H1 (cell line): ENCODE data around the gene DGUOK. TPM values are rescaled to one million over a fixed set of nuclear protein-coding genes. Genes with fewer than 3 reads are reported as not detected.

Experiments
- CBX8 ChIP-seq: fragments of 300-800, 300-1000 bp; sonication (generic); IDR thresholded peaks from 2 replicates; pipeline ENCODE4 v1.7.1; 2016; ENCODE audit warnings: low read depth, low read length, borderline replicate concordance
- CHD2 ChIP-seq: IDR thresholded peaks from 2 replicates; pipeline ENCODE4 v1.6.1; 2012; ENCODE audit warnings: low read length, improper control_type of control experiment
- CREB1 ChIP-seq: IDR thresholded peaks from 2 replicates; pipeline ENCODE4 v1.6.1; 2012; ENCODE audit warnings: inconsistent platforms
- CTBP2 ChIP-seq: IDR thresholded peaks from 2 replicates; pipeline ENCODE4 v1.7.0; 2011; ENCODE audit warnings: borderline replicate concordance, mild to moderate bottlenecking, moderate library complexity, mixed read lengths, low read length; ENCODE audit not compliant: insufficient read depth, insufficient read length
- GTF2F1 ChIP-seq: IDR thresholded peaks from 2 replicates; pipeline ENCODE4 v1.6.1; 2012; ENCODE audit warnings: low read depth, low read length, improper control_type of control experiment, borderline replicate concordance
- HDAC6 ChIP-seq: IDR thresholded peaks from one replicate; pipeline ENCODE4 v1.7.1; 2012; ENCODE audit warnings: low read depth, mild to moderate bottlenecking, inconsistent platforms, low read length, moderate library complexity
- JUN ChIP-seq: IDR thresholded peaks from 2 replicates; pipeline ENCODE4 v1.6.1; 2011; ENCODE audit warnings: low read depth, mild to moderate bottlenecking, improper control_type of control experiment, low read length
- KDM5A ChIP-seq: fragments of 200-600 bp; IDR thresholded peaks from 2 replicates; pipeline ENCODE4 v1.7.1; 2012; ENCODE audit warnings: mild to moderate bottlenecking, low read length, inconsistent platforms, mixed read lengths
- NANOG ChIP-seq: IDR thresholded peaks from 2 replicates; pipeline ENCODE4 v1.6.1; 2011; ENCODE audit warnings: low read length, low read depth, mild to moderate bottlenecking, inconsistent platforms; ENCODE audit not compliant: insufficient read depth, poor library complexity, severe bottlenecking
- PHF8 ChIP-seq: fragments of 200-600 bp; sonication (generic); conservative IDR thresholded peaks from 2 replicates; pipeline ENCODE4 v1.7.1; 2012; ENCODE audit warnings: low read depth, mild to moderate bottlenecking, inconsistent platforms, low read length, moderate library complexity
- POU5F1 ChIP-seq: IDR thresholded peaks from 2 replicates; pipeline ENCODE4 v1.6.1; 2011; ENCODE audit warnings: low read depth, mild to moderate bottlenecking, low read length, moderate library complexity
- RAD21 ChIP-seq, 2 experiments: IDR thresholded peaks in 1 of 2; conservative IDR thresholded peaks in 1 of 2; 2 replicates each; pipeline ENCODE4 v1.6.1; 2011; ENCODE audit warnings: low read depth in 2 of 2, low read length in 2 of 2, improper control_type of control experiment in 1 of 2, inconsistent platforms in 1 of 2, mild to moderate bottlenecking in 1 of 2, moderate library complexity in 1 of 2
- RFX5 ChIP-seq: IDR thresholded peaks from 2 replicates; pipeline ENCODE4 v1.6.1; 2011; ENCODE audit warnings: low read depth, low read length, improper control_type of control experiment, borderline replicate concordance
- SIN3A ChIP-seq, 2 experiments: IDR thresholded peaks in 1 of 2; conservative IDR thresholded peaks in 1 of 2; 2 replicates each; pipeline ENCODE4 v1.6.1; 2011 to 2012; ENCODE audit warnings: low read length in 2 of 2, improper control_type of control experiment in 1 of 2, low read depth in 1 of 2, mild to moderate bottlenecking in 1 of 2
- SIRT6 ChIP-seq: IDR thresholded peaks from one replicate; pipeline ENCODE4 v1.7.1; 2012; ENCODE audit warnings: low read length, inconsistent platforms
- SRF ChIP-seq: IDR thresholded peaks from 2 replicates; pipeline ENCODE4 v1.6.1; 2011; ENCODE audit warnings: mild to moderate bottlenecking, low read depth, low read length, moderate library complexity
- TBP ChIP-seq: IDR thresholded peaks from 2 replicates; pipeline ENCODE4 v1.6.1; 2011; ENCODE audit warnings: low read depth, low read length, improper control_type of control experiment
- TEAD4 ChIP-seq: IDR thresholded peaks from 2 replicates; pipeline ENCODE4 v1.6.1; 2012; ENCODE audit warnings: low read depth, low read length, inconsistent platforms, mixed read lengths
- polyA plus RNA-seq, 7 experiments: library from polyadenylated mRNA; depleted of rRNA in 3 of 7; stranded (reverse) in 5 of 7; unstranded in 2 of 7; fragments of >200 nt in 5 of 7; fragments of 200-250 nt in 2 of 7; gene quantifications; 1 replicate in 5 of 7; 2 replicates in 1 of 7; 4 replicates in 1 of 7; pipeline versions ENCODE4 v1.2.1 to v1.2.3, GENCODE V29; 2011 to 2013; ENCODE audit warnings: missing spikeins in 2 of 7, mixed read lengths in 2 of 7
- total RNA-seq: library from RNA; stranded (reverse); fragmentation: NEBNext Ultra II Directional; extraction: Animal tissue kit (Norgen Biotek cat#: 25700); gene quantifications from 2 replicates; pipeline ENCODE4 v1.2.1, GENCODE V29; 2021
- TF ChIP-seq, protein P1 (sequence below): IDR thresholded peaks from 2 replicates; pipeline ENCODE4 v1.6.1; 2012; ENCODE audit warnings: inconsistent platforms
- TF ChIP-seq, protein P2 (sequence below): IDR thresholded peaks from 2 replicates; pipeline ENCODE4 v1.6.1; 2012; ENCODE audit warnings: low read length, inconsistent platforms
- TF ChIP-seq, protein P3 (sequence below): IDR thresholded peaks from 2 replicates; pipeline ENCODE4 v1.6.1; 2012; ENCODE audit warnings: inconsistent platforms

The DGUOK gene
- total and polyA plus RNA-seq, 2 of the 8 experiments (the other 6 are each of a cell fraction or from before 2014, with no cell fraction given), result 110 to 168 TPM

DNA sequence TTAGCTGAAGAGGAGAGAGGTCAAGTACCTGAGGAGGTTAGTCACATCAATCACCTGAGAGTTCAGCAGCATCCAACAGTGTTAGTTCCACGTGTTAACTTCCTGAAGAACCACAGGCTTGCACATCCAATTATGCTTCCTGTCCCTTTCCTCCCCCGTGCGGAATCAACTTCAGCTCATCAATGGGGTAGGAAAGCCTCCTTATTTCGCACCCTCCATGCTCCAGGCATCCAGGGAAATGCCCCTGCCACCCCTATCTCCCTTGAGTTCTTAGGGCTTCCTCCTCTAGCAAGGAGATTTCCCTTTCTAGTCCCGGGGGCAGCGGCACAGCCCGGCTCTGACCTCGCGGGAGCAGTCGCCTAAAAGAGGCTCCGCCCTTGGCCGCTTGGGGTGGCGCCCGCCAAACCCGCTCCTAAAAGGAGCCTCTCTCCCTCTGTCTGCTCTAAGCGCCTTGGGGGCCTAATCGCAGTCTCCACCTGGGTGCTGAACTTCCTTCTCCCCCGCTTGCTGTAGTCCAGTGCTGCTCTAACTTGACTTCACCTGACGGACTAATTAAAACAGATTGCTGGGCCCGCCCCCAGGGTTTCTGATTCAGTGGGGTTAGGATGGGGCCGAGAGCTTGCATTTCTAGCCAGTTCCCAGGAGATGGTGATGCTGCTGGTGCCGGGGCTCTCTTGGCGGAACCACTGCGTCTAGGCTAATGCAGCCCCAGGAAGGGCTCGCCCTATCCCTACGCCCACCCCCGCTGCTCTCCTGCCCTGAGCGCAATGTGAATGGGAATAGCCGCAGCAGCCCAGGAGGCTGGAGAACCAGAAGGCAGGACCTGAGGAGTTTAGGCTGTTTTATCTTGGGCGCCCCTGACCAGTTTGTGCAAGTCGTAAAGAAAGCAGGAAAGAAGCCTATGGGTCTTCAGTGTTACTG, 54.7 kb downstream of the DGUOK start (continued):
- TF ChIP-seq SRF (no peak), HDAC6 (no peak), SIRT6 (no peak), TEAD4 (no peak), SIN3A (conservative IDR thresholded peaks at IDR 0.05 in 1 of 2, IDR thresholded peaks at IDR 0.05 in 1 of 2; ENCODE audit: low read depth in 1 of 2, low read length in 2 of 2) (no peak), JUN (no peak), TBP (peak; percentile 46), CREB1 (peak; percentile 16; the same call in 1 of the 2 replicates), CBX8 (no peak), KDM5A (no peak), PHF8 (peak; percentile 34), CTBP2 (no peak), CHD2 (peak; percentile 58; the same call in 1 of the 2 replicates), POU5F1 (no peak), RFX5 (no peak), GTF2F1 (no peak), NANOG (no peak), RAD21 (IDR thresholded peaks at IDR 0.05 in 1 of 2, conservative IDR thresholded peaks at IDR 0.05 in 1 of 2; ENCODE audit: low read depth in 2 of 2, low read length in 2 of 2) (peak; percentile 27 to 48; a peak in 3 of 4 replicates)
- TF ChIP-seq, protein P1, sequence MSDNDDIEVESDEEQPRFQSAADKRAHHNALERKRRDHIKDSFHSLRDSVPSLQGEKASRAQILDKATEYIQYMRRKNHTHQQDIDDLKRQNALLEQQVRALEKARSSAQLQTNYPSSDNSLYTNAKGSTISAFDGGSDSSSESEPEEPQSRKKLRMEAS, result no peak
- TF ChIP-seq, protein P2, sequence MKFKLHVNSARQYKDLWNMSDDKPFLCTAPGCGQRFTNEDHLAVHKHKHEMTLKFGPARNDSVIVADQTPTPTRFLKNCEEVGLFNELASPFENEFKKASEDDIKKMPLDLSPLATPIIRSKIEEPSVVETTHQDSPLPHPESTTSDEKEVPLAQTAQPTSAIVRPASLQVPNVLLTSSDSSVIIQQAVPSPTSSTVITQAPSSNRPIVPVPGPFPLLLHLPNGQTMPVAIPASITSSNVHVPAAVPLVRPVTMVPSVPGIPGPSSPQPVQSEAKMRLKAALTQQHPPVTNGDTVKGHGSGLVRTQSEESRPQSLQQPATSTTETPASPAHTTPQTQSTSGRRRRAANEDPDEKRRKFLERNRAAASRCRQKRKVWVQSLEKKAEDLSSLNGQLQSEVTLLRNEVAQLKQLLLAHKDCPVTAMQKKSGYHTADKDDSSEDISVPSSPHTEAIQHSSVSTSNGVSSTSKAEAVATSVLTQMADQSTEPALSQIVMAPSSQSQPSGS, result no peak
- TF ChIP-seq, protein P3, sequence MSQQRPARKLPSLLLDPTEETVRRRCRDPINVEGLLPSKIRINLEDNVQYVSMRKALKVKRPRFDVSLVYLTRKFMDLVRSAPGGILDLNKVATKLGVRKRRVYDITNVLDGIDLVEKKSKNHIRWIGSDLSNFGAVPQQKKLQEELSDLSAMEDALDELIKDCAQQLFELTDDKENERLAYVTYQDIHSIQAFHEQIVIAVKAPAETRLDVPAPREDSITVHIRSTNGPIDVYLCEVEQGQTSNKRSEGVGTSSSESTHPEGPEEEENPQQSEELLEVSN, result no peak
